ENCODE data around the gene CYP19A1. TPM values are rescaled to one million over a fixed set of nuclear protein-coding genes. Genes with fewer than 3 reads are reported as not detected.

Gene CYP19A1
- total and polyA plus RNA-seq, 10 of the 15 experiments (the other 5 are each of a cell fraction or from before 2014, with no cell fraction given): 0.08 to 1.8 (median 0.70) TPM

- TF ChIP-seq KLF5 (IDR thresholded peaks at IDR 0.05; ENCODE audit: partially characterized antibody): no peak
- TF ChIP-seq ETV6 (conservative IDR thresholded peaks at IDR 0.05 in 1 of 2, IDR thresholded peaks at IDR 0.05 in 1 of 2; ENCODE audit: borderline replicate concordance in 1 of 2, low read depth in 1 of 2): no peak
Measured at GRCh38 chr15:51310064-51310463, 28.3 kb downstream of the CYP19A1 start (continued).

GRCh38 chr15:51307811-51308210 is 30.6 kb downstream of the CYP19A1 start:
- in situ Hi-C loops (cut with MboI) (no loop called here), intact Hi-C loops (cut with micrococcal nuclease; ENCODE audit: unreplicated experiment) (no loop called here)
- no TSS peak for BruUV-seq (replicated peaks)
- Histone ChIP-seq H4K20me1 (ENCODE audit: control insufficient read depth, insufficient read depth) (no peaks in the 10 kb centered on the region; the same call in 1 of the 2 replicates), H3K79me2 (ENCODE audit: control insufficient read depth, insufficient read depth, low read length) (no peaks in the 10 kb centered on the region), H3K27me3 (replicated peaks in 1 of 2; ENCODE audit: control insufficient read depth in 2 of 2, insufficient read depth in 2 of 2, low read length in 1 of 2) (peaks cover 0 to 10% of the 10 kb centered on the region in 2 experiments), H3K9me3 (replicated peaks; ENCODE audit: control insufficient read depth, insufficient read depth, low read length) (no peaks in the 10 kb centered on the region), H3K4me2 (ENCODE audit: control insufficient read depth, insufficient read depth) (no peak overlapping the region), H3K9ac (ENCODE audit: control insufficient read depth, insufficient read depth, low read length) (no peak overlapping the region), H2AFZ (ENCODE audit: control insufficient read depth, low read depth, low read length) (no peak overlapping the region), H3K4me1 (ENCODE audit: control insufficient read depth, insufficient read depth, low read length) (no peaks in the 10 kb centered on the region), H3K36me3 (ENCODE audit: control insufficient read depth in 2 of 2, insufficient read depth in 2 of 2, low read length in 1 of 2) (no peaks in the 10 kb centered on the region), H3K4me3 (no peak overlapping the region), H3K27ac (ENCODE audit: control insufficient read depth, insufficient read depth) (no peak overlapping the region)
- 72% methylated on average over 3 of the region's 3 CpGs for WGBS (ENCODE audit: insufficient coverage, insufficient replicate concordance, low lambda C conversion rate, missing lambda C conversion rate)
- FAIRE-seq: no peak
- SMC1A ChIA-PET (ENCODE audit: uncharacterized antibody, unreplicated experiment): interaction anchor here (0.9 kb wide), 1 partner anchor 9 kb away, joined by 3 read pairs; no protein-coding TSS in a partner anchor
- CTCF ChIA-PET: interaction anchor here (1.2 kb wide), 1 partner anchor 26 kb away, joined by 4 read pairs; no protein-coding TSS in a partner anchor
- TF ChIP-seq, protein P1, sequence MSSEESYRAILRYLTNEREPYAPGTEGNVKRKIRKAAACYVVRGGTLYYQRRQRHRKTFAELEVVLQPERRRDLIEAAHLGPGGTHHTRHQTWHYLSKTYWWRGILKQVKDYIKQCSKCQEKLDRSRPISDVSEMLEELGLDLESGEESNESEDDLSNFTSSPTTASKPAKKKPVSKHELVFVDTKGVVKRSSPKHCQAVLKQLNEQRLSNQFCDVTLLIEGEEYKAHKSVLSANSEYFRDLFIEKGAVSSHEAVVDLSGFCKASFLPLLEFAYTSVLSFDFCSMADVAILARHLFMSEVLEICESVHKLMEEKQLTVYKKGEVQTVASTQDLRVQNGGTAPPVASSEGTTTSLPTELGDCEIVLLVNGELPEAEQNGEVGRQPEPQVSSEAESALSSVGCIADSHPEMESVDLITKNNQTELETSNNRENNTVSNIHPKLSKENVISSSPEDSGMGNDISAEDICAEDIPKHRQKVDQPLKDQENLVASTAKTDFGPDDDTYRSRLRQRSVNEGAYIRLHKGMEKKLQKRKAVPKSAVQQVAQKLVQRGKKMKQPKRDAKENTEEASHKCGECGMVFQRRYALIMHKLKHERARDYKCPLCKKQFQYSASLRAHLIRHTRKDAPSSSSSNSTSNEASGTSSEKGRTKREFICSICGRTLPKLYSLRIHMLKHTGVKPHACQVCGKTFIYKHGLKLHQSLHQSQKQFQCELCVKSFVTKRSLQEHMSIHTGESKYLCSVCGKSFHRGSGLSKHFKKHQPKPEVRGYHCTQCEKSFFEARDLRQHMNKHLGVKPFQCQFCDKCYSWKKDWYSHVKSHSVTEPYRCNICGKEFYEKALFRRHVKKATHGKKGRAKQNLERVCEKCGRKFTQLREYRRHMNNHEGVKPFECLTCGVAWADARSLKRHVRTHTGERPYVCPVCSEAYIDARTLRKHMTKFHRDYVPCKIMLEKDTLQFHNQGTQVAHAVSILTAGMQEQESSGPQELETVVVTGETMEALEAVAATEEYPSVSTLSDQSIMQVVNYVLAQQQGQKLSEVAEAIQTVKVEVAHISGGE (CRISPR knock-in tag; IDR thresholded peaks at IDR 0.05): no peak
- TF ChIP-seq BMI1 (IDR thresholded peaks at IDR 0.05; ENCODE audit: borderline replicate concordance): no peak
- no peak for ATAC-seq
- POLR2A ChIA-PET: no interaction called here
- RAD21 ChIA-PET (ENCODE audit: unreplicated experiment): no interaction called here
- no peak for DNase-seq (ENCODE audit: low read depth, low spot score)
